Uterus (tissue), 2 donors: ENCODE data around the gene PLCL2.

Source experiments
- CTCF ChIP-seq, 4 experiments: fragments of 200-600 bp in 2 of 4; fragments of 450-650 bp in 2 of 4; sonication (generic) in 2 of 4; IDR thresholded peaks; one replicate each; pipeline ENCODE4 v1.5.1; 2016 to 2019; ENCODE audit warnings: antibody characterized with exemption in 4 of 4, mild to moderate bottlenecking in 2 of 4, moderate library complexity in 1 of 4
- POLR2A ChIP-seq, 2 donors: fragments of 450-650 bp; IDR thresholded peaks; one replicate each; pipeline ENCODE4 v1.6.1; 2016; ENCODE audit warnings: antibody characterized with exemption in 2 of 2, mild to moderate bottlenecking in 1 of 2, moderate library complexity in 1 of 2

DNA sequence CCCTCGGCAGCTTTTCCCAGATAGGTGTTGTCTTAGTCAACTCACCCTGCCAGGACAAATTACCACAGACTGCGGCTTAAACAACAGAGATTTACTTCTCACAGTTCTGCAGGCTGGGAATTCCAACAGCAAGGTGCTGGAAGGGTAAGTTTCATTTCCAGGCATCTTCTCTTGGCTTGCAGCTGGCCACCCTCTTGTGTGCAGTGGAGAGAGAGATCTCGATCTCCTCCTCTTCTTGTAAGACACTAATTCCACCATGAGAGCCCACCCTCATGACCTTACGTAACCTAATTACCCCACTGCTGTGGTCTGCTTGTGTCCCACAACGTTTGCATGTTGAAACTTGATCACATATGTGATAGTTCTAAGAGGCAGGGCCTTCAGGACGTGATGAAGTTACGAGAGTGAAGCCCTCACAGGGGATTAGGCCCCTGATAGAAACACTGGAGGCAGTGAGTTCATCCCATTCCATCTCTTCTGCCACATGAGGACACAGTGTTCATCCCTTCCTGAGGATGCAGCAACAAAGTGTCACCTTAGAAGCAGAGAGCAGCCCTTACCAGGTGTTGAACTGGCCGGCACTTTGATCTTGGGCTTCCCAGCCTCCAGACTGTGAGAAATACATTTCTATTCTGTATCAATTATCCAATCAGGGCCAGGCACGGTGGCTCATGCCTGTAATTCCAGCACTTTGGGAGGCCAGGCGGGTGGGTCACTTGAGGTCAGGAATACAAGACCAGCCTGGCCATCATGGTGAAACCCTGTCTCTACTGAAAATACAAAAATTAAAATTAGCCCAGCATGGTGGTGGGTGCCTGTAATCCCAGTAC lies 247.7 kb downstream of the PLCL2 start:
- TF ChIP-seq CTCF (IDR thresholded peaks at IDR 0.05) (no peak), POLR2A (IDR thresholded peaks at IDR 0.05) (no peak)
